HL-60 (cell line): ENCODE results near the gene NRF1.

Experiments used
- DNase-seq, 2 experiments: peaks; one replicate each; pipeline ENCODE4 v3.0.0-alpha.2; 2010 to 2020; ENCODE audit warnings: low read depth in 1 of 2, low spot score in 1 of 2
- H3K27ac ChIP-seq: fragments of 250-450 bp; sonication (Bioruptor Pico); replicated peaks from 2 replicates; pipeline ENCODE4 v1.5.1; 2020; ENCODE audit warnings: mild to moderate bottlenecking, moderate library complexity
- H3K27me3 ChIP-seq: fragments of 250-450 bp; sonication (Bioruptor Pico); 2 replicates; pipeline ENCODE4 v1.5.1; 2021; ENCODE audit warnings: mild to moderate bottlenecking, moderate library complexity; ENCODE audit not compliant: insufficient read depth, poor library complexity, severe bottlenecking
- H3K4me3 ChIP-seq: replicated peaks from 2 replicates; pipeline ENCODE4 v1.5.1; 2011; ENCODE audit warnings: mild to moderate bottlenecking, control low read depth, low read length; ENCODE audit not compliant: insufficient read depth
- CTCF ChIP-seq: IDR thresholded peaks from one replicate; pipeline ENCODE4 v1.5.1; 2011; ENCODE audit warnings: low read length, control low read depth, inconsistent platforms; ENCODE audit not compliant: insufficient read depth
- GABPA ChIP-seq: IDR thresholded peaks from 2 replicates; pipeline ENCODE4 v1.6.1; 2012; ENCODE audit warnings: low read depth
- POLR2AphosphoS5 ChIP-seq: IDR thresholded peaks from 2 replicates; pipeline ENCODE4 v1.6.1; 2012; ENCODE audit warnings: low read depth
- REST ChIP-seq: IDR thresholded peaks from 2 replicates; pipeline ENCODE4 v1.6.1; 2012; ENCODE audit warnings: low read depth; ENCODE audit not compliant: insufficient replicate concordance
- SPI1 ChIP-seq: IDR thresholded peaks from 2 replicates; pipeline ENCODE4 v1.6.1; 2012; ENCODE audit warnings: low read depth, mild to moderate bottlenecking, borderline replicate concordance

Gene NRF1

GRCh38 chr7:129781928-129782817, 170.7 kb downstream of the NRF1 start:
- no peak for DNase-seq
- H3K4me3 ChIP-seq, result no peak overlapping the region
- TF ChIP-seq CTCF (no peak), POLR2AphosphoS5 (no peak), GABPA (no peak)
- peaks cover 90% of the 10 kb centered on the region for H3K27me3 ChIP-seq
- no peak overlapping the region for H3K27ac ChIP-seq

GRCh38 chr7:129782818-129783583, 171.5 kb downstream of the NRF1 start:
- TF ChIP-seq REST (no peak), CTCF (no peak), SPI1 (no peak), GABPA (no peak), POLR2AphosphoS5 (no peak)
- Histone ChIP-seq H3K27ac (no peak overlapping the region), H3K27me3 (peaks cover 82% of the 10 kb centered on the region), H3K4me3 (no peak overlapping the region)
- DNase-seq, result no peak

- H3K27ac ChIP-seq, result no peak overlapping the region
- no peak overlapping the region for H3K4me3 ChIP-seq
- DNase-seq, result no peak
- TF ChIP-seq GABPA (no peak), POLR2AphosphoS5 (no peak), CTCF (no peak), SPI1 (no peak), REST (no peak)
- H3K27me3 ChIP-seq, result peaks cover 77% of the 10 kb centered on the region
Observed at GRCh38 chr7:129783584-129783919, 172.0 kb downstream of the NRF1 start.
